CD4-positive, alpha-beta T cell (primary cell): ENCODE measurements around the gene SRD5A1. TPM values are rescaled to one million over a fixed set of nuclear protein-coding genes. Genes with fewer than 3 reads are reported as not detected.
A peak's percentile ranks its signal among the peaks of the same experiment; 100 is the strongest.

Experiments
- ATAC-seq: fragments of 200-7000 bp; cut with Tn5 transposase; one replicate; pipeline ENCODE4 v1.10.0; 2022; ENCODE audit warnings: mild to moderate bottlenecking; ENCODE audit not compliant: poor library complexity
- CTCF ChIA-PET: fragments of 350-600 bp; sonication (Branson Sonifier 250); formaldehyde crosslinking; loops from one replicate; lab custom pipeline; 2021; ENCODE audit warnings: antibody characterized with exemption, inconsistent platforms; lab: Charles Lee
- POLR2A ChIA-PET: fragments of 350-600 bp; sonication (Branson Sonifier 250); formaldehyde crosslinking; loops from one replicate; lab custom pipeline; 2021; ENCODE audit warnings: antibody characterized with exemption, inconsistent platforms; lab: Charles Lee
- DNase-seq, 14 experiments: peaks; one replicate each; pipeline ENCODE4 v3.0.0-alpha.2; 2013 to 2020; ENCODE audit warnings: mixed read lengths in 2 of 14
- H3K27ac ChIP-seq, 2 donors: one replicate each; pipeline versions ENCODE4 v1.5.1 to v1.7.0; 2013; ENCODE audit warnings: low read length in 2 of 2, low read depth in 1 of 2, mild to moderate bottlenecking in 1 of 2
- H3K27me3 ChIP-seq, 2 experiments: 1 replicate in 1 of 2; 2 replicates in 1 of 2; pipeline versions ENCODE4 v1.6.1 to v1.7.0; 2013; ENCODE audit warnings: low read length in 2 of 2, control low read depth in 1 of 2, mild to moderate bottlenecking in 1 of 2, moderate library complexity in 1 of 2; ENCODE audit not compliant: insufficient read depth in 2 of 2, control insufficient read depth in 1 of 2
- H3K36me3 ChIP-seq: one replicate; pipeline ENCODE4 v1.6.1; 2013; ENCODE audit warnings: low read length, control low read depth; ENCODE audit not compliant: insufficient read depth
- H3K4me1 ChIP-seq: one replicate; pipeline ENCODE4 v1.6.1; 2013; ENCODE audit warnings: low read length, control low read depth; ENCODE audit not compliant: insufficient read depth
- H3K4me3 ChIP-seq: one replicate; pipeline ENCODE4 v1.5.1; 2013; ENCODE audit warnings: mild to moderate bottlenecking, low read length, moderate library complexity
- H3K9me3 ChIP-seq, 2 experiments: 1 replicate in 1 of 2; 2 replicates in 1 of 2; pipeline versions ENCODE4 v1.6.1 to v1.7.0; 2013; ENCODE audit warnings: low read length in 2 of 2, mild to moderate bottlenecking in 2 of 2, control low read depth in 1 of 2, moderate library complexity in 1 of 2; ENCODE audit not compliant: control insufficient read depth in 1 of 2, insufficient read depth in 1 of 2
- H3K27ac Mint-ChIP-seq: one replicate; pipeline ENCODE4 v1.8.0; 2020; ENCODE audit warnings: mixed read lengths
- H3K27me3 Mint-ChIP-seq: one replicate; pipeline ENCODE4 v1.8.0; 2021; ENCODE audit warnings: mixed read lengths
- H3K36me3 Mint-ChIP-seq: one replicate; pipeline ENCODE4 v1.8.0; 2021; ENCODE audit warnings: low read depth, mixed read lengths
- H3K4me1 Mint-ChIP-seq: one replicate; pipeline ENCODE4 v1.8.0; 2021; ENCODE audit warnings: low read depth, mixed read lengths
- H3K4me3 Mint-ChIP-seq: one replicate; pipeline ENCODE4 v1.8.0; 2020; ENCODE audit warnings: mild to moderate bottlenecking, mixed read lengths
- H3K9me3 Mint-ChIP-seq: one replicate; pipeline ENCODE4 v1.8.0; 2020; ENCODE audit warnings: mixed read lengths
- CTCF ChIP-seq: fragments of 200-600 bp; IDR thresholded peaks from one replicate; pipeline ENCODE4 v1.8.0; 2022; ENCODE audit warnings: antibody characterized with exemption, mild to moderate bottlenecking
- intact Hi-C, 2 experiments: fragments of 100-400 bp; cut with DNase I in 1 of 2; cut with micrococcal nuclease in 1 of 2; formaldehyde crosslinking; loops; one replicate each; pipeline versions ENCODE4 v1.15.1 to v1.9.0; 2023 to 2025; cut with DNase I, micrococcal nuclease
- total RNA-seq, 174 experiments: library from RNA in 2 of 174; stranded (reverse) in 2 of 174; gene quantifications; one replicate each; pipeline ENCODE4 v1.2.3 and lab custom pipeline; 2021 to 2026

The SRD5A1 gene
- total RNA-seq, 2 experiments from 2014 or later: 2.3 to 3.0 TPM

- peaks cover 5% of the 10 kb centered on the region for H3K4me1 Mint-ChIP-seq
- peaks cover 12 to 53% of the 10 kb centered on the region in 2 experiments for H3K27me3 ChIP-seq
- no peak overlapping the region for H3K27ac ChIP-seq
- POLR2A ChIA-PET: no interaction called here
- peak in 5 of 14 experiments; percentile 6 to 38 (median 17) for DNase-seq
- H3K27ac Mint-ChIP-seq: no peak overlapping the region
- H3K36me3 Mint-ChIP-seq: no peaks in the 10 kb centered on the region
- no peak overlapping the region for H3K4me3 Mint-ChIP-seq
- TF ChIP-seq CTCF: no peak
- CTCF ChIA-PET: no interaction called here
- peaks cover 7% of the 10 kb centered on the region for H3K4me1 ChIP-seq
- H3K9me3 ChIP-seq: peaks cover 0 to 3% of the 10 kb centered on the region in 2 experiments
- intact Hi-C loops: no loop called here
- no peaks in the 10 kb centered on the region for H3K9me3 Mint-ChIP-seq
- peaks cover 85% of the 10 kb centered on the region for H3K27me3 Mint-ChIP-seq
- no peaks in the 10 kb centered on the region for H3K36me3 ChIP-seq
- peak; percentile 39 for ATAC-seq
- no peak overlapping the region for H3K4me3 ChIP-seq
Measured at GRCh38 chr5:6686915-6687409, 53.7 kb downstream of the SRD5A1 start.

- ChIA-PET POLR2A (no interaction called here), CTCF (no interaction called here)
- no peak for TF ChIP-seq CTCF
- intact Hi-C loops: no loop called here
- Histone ChIP-seq H3K4me1 (peaks cover 7% of the 10 kb centered on the region), H3K36me3 (no peaks in the 10 kb centered on the region), H3K9me3 (peaks cover 0 to 3% of the 10 kb centered on the region in 2 experiments), H3K4me3 (no peak overlapping the region), H3K27ac (no peak overlapping the region), H3K27me3 (peaks cover 12 to 54% of the 10 kb centered on the region in 2 experiments)
- Mint-ChIP-seq H3K36me3 (no peaks in the 10 kb centered on the region), H3K4me1 (peaks cover 5% of the 10 kb centered on the region), H3K27me3 (peaks cover 87% of the 10 kb centered on the region), H3K9me3 (no peaks in the 10 kb centered on the region), H3K27ac (no peak overlapping the region), H3K4me3 (no peak overlapping the region)
- no peak for DNase-seq
- no peak for ATAC-seq
Measured at GRCh38 chr5:6687505-6687904, 54.3 kb downstream of the SRD5A1 start.

GRCh38 chr5:6692906-6693305 lies 59.7 kb downstream of the SRD5A1 start:
- Histone ChIP-seq H3K36me3 (no peaks in the 10 kb centered on the region), H3K27ac (no peak overlapping the region), H3K4me3 (no peak overlapping the region), H3K4me1 (no peaks in the 10 kb centered on the region), H3K27me3 (peaks cover 3 to 22% of the 10 kb centered on the region in 2 experiments), H3K9me3 (no peaks in the 10 kb centered on the region)
- Mint-ChIP-seq H3K9me3 (no peaks in the 10 kb centered on the region), H3K4me3 (no peak overlapping the region), H3K4me1 (no peaks in the 10 kb centered on the region), H3K27ac (no peak overlapping the region), H3K36me3 (no peaks in the 10 kb centered on the region), H3K27me3 (peaks cover 82% of the 10 kb centered on the region)
- POLR2A ChIA-PET: no interaction called here
- TF ChIP-seq CTCF: no peak
- DNase-seq: peak in 2 of 14 experiments; percentile 11 to 28
- ATAC-seq: no peak
- intact Hi-C loops: no loop called here
- CTCF ChIA-PET: no interaction called here
